ENCODE measurements around the gene HCST.

GRCh38 chr19:35879770-35880317 is 22.5 kb upstream of the HCST start:
- TF ChIP-seq CTCF (conservative IDR thresholded peaks at IDR 0.05; ENCODE audit: low read depth, low read length) (no peak), EZH2 (IDR thresholded peaks at IDR 0.05; ENCODE audit: low read length, unreplicated experiment) (no peak), EZH2phosphoT487 (IDR thresholded peaks at IDR 0.05; ENCODE audit: borderline replicate concordance, low read length) (no peak)
